Measurements from ENCODE around the gene ORM2.

- TF ChIP-seq CTCF (IDR thresholded peaks at IDR 0.05), result no peak
- no peak for TF ChIP-seq POLR2A (IDR thresholded peaks at IDR 0.05)
Measured at GRCh38 chr9:114313186-114313585, 16.5 kb upstream of the ORM2 start.
